ENCODE data around the gene PSG7.
"Not testable (repeated sequence)": the region's sequence is repeated elsewhere in the genome, so short reads cannot be mapped to it uniquely, and the experiment has no call there.

GRCh38 chr19:42934183-42934582 is 2.8 kb downstream of the PSG7 start:
- TF ChIP-seq, protein P1, sequence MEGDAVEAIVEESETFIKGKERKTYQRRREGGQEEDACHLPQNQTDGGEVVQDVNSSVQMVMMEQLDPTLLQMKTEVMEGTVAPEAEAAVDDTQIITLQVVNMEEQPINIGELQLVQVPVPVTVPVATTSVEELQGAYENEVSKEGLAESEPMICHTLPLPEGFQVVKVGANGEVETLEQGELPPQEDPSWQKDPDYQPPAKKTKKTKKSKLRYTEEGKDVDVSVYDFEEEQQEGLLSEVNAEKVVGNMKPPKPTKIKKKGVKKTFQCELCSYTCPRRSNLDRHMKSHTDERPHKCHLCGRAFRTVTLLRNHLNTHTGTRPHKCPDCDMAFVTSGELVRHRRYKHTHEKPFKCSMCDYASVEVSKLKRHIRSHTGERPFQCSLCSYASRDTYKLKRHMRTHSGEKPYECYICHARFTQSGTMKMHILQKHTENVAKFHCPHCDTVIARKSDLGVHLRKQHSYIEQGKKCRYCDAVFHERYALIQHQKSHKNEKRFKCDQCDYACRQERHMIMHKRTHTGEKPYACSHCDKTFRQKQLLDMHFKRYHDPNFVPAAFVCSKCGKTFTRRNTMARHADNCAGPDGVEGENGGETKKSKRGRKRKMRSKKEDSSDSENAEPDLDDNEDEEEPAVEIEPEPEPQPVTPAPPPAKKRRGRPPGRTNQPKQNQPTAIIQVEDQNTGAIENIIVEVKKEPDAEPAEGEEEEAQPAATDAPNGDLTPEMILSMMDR (conservative IDR thresholded peaks at IDR 0.05): not testable (repeated sequence)
- not testable (repeated sequence) for TF ChIP-seq EZH2 (IDR thresholded peaks at IDR 0.05; ENCODE audit: low read depth)
